CD4-positive, alpha-beta T cell treated with Interleukin-6 at 100 ng/mL for 8 hours (primary cell): Measurements from ENCODE around the gene AKAP4.

ENCODE experiments used
- DNase-seq: peaks from one replicate; pipeline ENCODE4 v3.0.0-alpha.2; 2020; ENCODE audit warnings: mixed read lengths, low spot score

Gene AKAP4

GRCh38 chrX:50200907-50201306 is at the start of gene AKAP4:
AKAP4 (minus strand) TSS chrX:50201007; CDS start chrX:50200889, 118 bp downstream.
- no peak for DNase-seq

DNA sequence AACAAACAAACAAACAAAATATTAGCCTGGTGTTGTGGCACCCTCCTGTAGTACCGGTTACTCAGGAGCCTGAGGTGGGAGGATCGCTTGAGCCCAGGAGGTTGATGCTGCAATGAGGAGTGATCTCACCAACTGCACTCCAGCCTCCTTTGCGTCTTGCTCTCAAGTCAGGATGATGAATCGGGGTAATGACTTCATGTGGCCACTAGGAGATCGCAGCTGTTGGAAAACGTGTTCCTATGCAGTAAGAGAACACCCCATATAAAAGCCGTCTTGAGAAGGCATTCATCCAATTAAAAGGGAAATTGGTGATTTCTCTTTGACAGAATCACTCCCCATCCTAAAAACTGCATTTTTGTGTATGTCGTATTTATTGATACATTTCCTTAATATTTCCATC is 10.7 kb upstream of the AKAP4 start:
- no peak for DNase-seq

GRCh38 chrX:50206753-50207152 is 5.9 kb upstream of the AKAP4 start:
- DNase-seq = no peak

DNA sequence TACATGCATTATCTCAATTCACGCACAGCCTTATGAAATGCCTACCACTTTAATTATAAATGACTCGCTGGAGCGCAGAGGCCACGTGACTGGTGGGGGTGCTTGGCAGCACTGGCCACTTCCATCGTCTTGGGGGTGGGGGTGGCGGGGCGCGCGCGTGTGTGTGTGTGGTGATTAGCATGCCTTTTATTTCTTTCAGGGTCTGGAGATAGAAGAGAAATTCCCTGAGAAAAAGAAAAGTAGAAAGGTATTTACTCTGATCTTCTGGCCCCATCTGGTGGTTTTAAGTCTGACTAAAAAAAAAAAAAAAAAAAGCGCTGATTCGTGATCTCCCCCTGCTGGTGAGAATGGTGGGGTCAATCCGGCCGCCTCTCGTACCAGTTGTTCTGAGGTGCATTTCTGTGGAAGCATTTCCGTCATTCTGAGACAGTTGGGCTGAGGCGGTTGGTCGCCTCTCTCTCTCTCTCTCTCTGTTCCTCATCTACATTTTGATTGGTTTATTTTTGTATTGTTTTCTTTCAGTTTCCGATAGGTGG is 3.6 kb upstream of the AKAP4 start, which contains the start of gene CCNB3:
Gene CCNB3, plus strand, starts transcription at position 402 of the 536 bp plus-strand sequence. CDS start 80,399 bp downstream, outside the sequence.
- peak; percentile 69 for DNase-seq

GRCh38 chrX:50202539-50202938 is 1.7 kb upstream of the AKAP4 start:
- DNase-seq = no peak

DNA sequence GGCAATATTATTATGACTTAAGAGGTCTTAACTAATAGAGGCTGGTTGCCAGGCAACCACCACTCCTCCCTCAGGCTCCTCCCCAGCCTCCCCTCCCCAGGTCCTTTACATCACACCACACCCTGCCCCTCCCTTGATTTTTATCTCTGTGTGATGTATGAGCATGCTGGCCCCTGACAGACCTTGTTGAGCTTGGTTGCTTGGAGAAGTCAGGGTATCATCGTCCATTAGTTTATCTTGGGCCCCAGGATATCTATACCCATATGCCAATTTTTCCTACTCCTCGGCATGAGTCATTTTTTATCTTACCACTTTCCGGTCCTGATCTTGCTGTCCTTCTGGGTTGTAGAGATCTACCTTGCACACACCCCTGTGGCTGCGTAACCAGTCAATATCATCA is 2.5 kb downstream of the AKAP4 start:
- DNase-seq = no peak

- DNase-seq = no peak
Measured at GRCh38 chrX:50188859-50189600, 11.8 kb downstream of the AKAP4 start.

DNA sequence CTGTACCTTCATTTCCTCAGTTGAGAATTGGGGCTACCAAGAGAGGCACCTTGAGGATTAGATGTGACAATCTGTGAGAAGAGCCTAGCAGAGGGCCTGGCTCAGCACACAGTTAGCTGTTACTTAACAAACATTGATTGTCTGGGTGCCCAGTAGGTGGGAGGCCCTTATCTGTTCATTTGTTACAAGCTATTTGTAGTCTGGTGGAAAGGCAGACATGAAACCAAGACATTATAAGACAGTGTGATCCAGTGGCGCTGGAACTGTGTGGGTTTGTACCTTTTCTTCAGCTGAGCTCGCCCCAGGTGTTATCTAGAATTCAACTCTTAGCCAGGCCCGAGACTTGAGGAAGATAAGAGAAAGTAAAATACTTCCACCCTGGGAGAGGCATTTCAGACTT is 16.9 kb downstream of the AKAP4 start:
- no peak for DNase-seq

DNA sequence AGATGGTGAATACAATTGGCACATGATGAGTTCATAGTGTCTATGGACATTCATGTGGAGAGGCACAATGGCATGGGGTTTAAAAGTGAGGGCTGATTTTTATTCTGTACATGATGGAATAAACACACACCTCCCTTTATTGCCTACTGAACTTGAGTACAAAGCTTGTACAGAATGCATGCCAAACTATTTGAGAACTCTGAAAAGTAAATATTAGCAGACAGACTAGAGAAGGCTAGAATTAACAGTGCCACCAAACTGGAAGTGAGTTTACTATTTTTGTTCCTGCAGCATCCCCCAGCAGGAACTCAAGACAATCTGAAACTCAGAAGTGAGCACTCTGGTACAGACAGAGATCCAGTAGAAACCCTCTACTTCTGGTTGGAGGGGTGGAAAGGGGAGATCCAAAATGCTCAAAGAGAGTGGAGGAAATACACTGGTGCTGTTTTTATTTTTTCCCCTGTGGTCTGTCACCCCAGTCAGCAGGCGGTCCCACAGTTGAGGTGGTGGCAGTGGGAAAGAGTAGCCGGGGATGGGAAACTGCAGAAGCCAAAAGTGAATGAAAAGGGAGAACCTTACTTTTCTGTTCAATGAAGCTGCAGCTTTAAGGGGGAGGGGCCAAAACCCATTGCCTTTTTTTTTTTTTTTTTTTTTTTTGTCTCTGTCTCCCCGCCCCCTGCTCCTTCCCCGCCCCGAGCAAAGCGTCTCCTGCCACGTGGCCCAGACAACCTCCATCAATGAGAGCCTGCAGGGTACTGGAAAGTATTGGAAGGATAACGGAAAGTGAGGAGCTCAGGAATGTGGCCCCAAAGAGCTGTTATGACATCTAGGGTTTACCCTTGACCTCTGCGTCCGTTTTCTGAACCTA is 20.5 kb downstream of the AKAP4 start:
- DNase-seq = no peak

- no peak for DNase-seq
Measured at GRCh38 chrX:50169717-50170116, 31.1 kb downstream of the AKAP4 start.

- no peak for DNase-seq
Measured at GRCh38 chrX:50168241-50168687, 32.5 kb downstream of the AKAP4 start.

- DNase-seq = no peak
Measured at GRCh38 chrX:50167366-50167765, 33.4 kb downstream of the AKAP4 start.

DNA sequence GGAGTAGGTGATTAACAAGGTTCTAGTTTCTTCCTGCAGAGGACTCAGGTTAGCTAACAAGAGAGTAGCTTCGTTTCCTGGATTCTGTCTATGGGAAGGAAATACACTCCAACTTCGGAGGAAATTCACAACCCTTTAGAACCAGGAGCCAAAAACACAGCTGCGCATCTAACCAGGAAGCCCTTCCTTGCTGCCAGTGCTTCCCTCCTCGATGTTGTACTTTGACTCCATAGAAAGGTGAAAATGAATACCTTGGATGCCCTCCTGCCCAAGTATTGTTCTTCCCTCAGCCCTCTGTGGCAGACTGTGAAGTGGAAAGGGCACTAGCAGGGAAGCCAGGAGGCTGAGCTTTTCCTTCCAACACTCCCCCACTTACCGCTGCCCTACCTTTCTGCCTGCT is 35.1 kb downstream of the AKAP4 start:
- no peak for DNase-seq

GRCh38 chrX:50161127-50161526 is 39.7 kb downstream of the AKAP4 start:
- DNase-seq = no peak

DNA sequence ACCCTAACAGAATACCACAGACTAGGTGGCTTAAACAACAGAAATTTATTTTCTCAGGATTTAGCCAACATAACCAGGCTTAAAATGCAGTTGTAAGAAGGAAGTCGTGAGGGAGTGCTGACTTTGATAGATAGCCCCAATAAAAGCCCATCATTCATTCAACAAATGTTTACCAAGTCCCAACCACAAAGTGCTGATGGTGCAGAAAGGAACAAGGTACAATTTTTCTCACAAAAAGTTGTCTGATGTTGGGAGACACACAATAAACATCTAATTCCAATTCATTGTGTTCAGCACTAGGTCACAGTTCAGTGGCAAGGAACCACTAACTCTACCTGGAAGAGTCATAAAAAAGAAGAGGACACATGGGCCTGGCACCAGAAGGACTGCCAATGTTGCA is 42.2 kb downstream of the AKAP4 start:
- DNase-seq = no peak

GRCh38 chrX:50157545-50158135 is 43.2 kb downstream of the AKAP4 start:
- no peak for DNase-seq

- DNase-seq = no peak
Measured at GRCh38 chrX:50154429-50154828, 46.4 kb downstream of the AKAP4 start.

DNA sequence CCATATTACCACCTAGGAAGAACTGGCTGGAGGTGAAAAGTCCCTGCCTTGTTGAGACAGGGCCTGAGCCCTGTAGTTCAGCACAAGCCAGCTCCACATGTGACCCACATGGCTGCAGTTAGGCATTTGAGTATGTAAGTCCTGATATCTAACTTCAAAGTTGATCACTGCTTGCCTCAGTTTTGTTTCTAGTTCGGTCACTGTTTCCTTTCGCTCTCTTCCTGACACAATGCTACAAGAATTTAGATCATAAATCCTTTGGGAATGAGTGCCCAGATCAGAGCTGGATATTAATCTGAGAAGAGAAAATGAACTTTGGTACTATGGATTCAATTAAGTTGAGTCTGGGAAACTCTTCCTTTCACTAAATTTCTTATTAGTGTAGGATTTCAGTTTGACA is 48.4 kb downstream of the AKAP4 start:
- no peak for DNase-seq

GRCh38 chrX:50147972-50148371 is 52.8 kb downstream of the AKAP4 start:
- no peak for DNase-seq
